SK-N-SH (cell line): ENCODE results near the gene LINGO3.

ENCODE experiments used
- CTCF ChIP-seq: fragments of 200-600 bp; sonication (generic); IDR thresholded peaks from 2 replicates; pipeline ENCODE4 v1.6.1; 2017; ENCODE audit warnings: antibody characterized with exemption, mild to moderate bottlenecking, moderate library complexity
- RAD21 ChIP-seq: IDR thresholded peaks from 2 replicates; pipeline ENCODE4 v1.6.1; 2012; ENCODE audit warnings: mild to moderate bottlenecking, low read length
- TAF1 ChIP-seq: IDR thresholded peaks from 2 replicates; pipeline ENCODE4 v1.6.1; 2012; ENCODE audit warnings: low read depth, mild to moderate bottlenecking, low read length, moderate library complexity, borderline replicate concordance

- TF ChIP-seq CTCF (no peak), TAF1 (no peak), RAD21 (no peak)
Measured at GRCh38 chr19:2282862-2283237, 25.1 kb downstream of the LINGO3 start.
